GM12891 (cell line): ENCODE measurements around the gene CXCL6.

Experiments
- DNase-seq: peaks from one replicate; pipeline ENCODE4 v3.0.0; 2011; ENCODE audit warnings: low spot score; ENCODE audit not compliant: insufficient read length
- FAIRE-seq: peaks from 2 replicates; lab custom pipeline; 2011; peaks lifted over from hg19 to GRCh38; lab: Jason Lieb, UNC
- PAX5 ChIP-seq: IDR thresholded peaks from 2 replicates; pipeline ENCODE4 v1.6.1; 2011; ENCODE audit warnings: low read length, moderate library complexity, mild to moderate bottlenecking; ENCODE audit not compliant: insufficient read depth, severe bottlenecking
- POLR2A ChIP-seq: IDR thresholded peaks from 2 replicates; pipeline ENCODE4 v1.6.1; 2011; ENCODE audit warnings: low read depth, low read length, control low read depth
- POLR2AphosphoS5 ChIP-seq: IDR thresholded peaks from 2 replicates; pipeline ENCODE4 v1.6.1; 2011; ENCODE audit warnings: low read depth, low read length, control low read depth
- POU2F2 ChIP-seq: IDR thresholded peaks from 2 replicates; pipeline ENCODE4 v1.6.1; 2011; ENCODE audit warnings: low read depth, mild to moderate bottlenecking, control low read depth, low read length, moderate library complexity
- SPI1 ChIP-seq: IDR thresholded peaks from 2 replicates; pipeline ENCODE4 v1.6.1; 2011; ENCODE audit warnings: low read depth, low read length, control low read depth
- TAF1 ChIP-seq: IDR thresholded peaks from 2 replicates; pipeline ENCODE4 v1.6.1; 2011; ENCODE audit warnings: low read depth, low read length, control low read depth

CXCL6 gene

GRCh38 chr4:73850261-73850970, 13.9 kb downstream of the CXCL6 start:
- no peak for DNase-seq
- TF ChIP-seq TAF1 (no peak), SPI1 (no peak), POLR2AphosphoS5 (no peak), PAX5 (no peak), POU2F2 (no peak)
- FAIRE-seq = no peak

- DNase-seq (no peak), FAIRE-seq (no peak)
- TF ChIP-seq POLR2AphosphoS5 (no peak), PAX5 (no peak), POU2F2 (no peak), POLR2A (no peak), TAF1 (no peak), SPI1 (no peak)
Observed at GRCh38 chr4:73851293-73851692, 14.8 kb downstream of the CXCL6 start.

- no peak for DNase-seq
- FAIRE-seq = no peak
- TF ChIP-seq POU2F2 = no peak
Observed at GRCh38 chr4:73852771-73853170, 16.3 kb downstream of the CXCL6 start.

GRCh38 chr4:73853246-73853704, 16.8 kb downstream of the CXCL6 start, which contains the start of gene PF4V1:
PF4V1 (plus strand) TSS chr4:73853296; CDS start chr4:73853363, 67 bp downstream.
- TF ChIP-seq POU2F2 = no peak
- TF ChIP-seq POLR2AphosphoS5 = no peak
- TF ChIP-seq TAF1 = no peak
- no peak for TF ChIP-seq SPI1
- no peak for TF ChIP-seq POLR2A
- TF ChIP-seq PAX5 = no peak
- DNase-seq (no peak), FAIRE-seq (no peak)

DNA sequence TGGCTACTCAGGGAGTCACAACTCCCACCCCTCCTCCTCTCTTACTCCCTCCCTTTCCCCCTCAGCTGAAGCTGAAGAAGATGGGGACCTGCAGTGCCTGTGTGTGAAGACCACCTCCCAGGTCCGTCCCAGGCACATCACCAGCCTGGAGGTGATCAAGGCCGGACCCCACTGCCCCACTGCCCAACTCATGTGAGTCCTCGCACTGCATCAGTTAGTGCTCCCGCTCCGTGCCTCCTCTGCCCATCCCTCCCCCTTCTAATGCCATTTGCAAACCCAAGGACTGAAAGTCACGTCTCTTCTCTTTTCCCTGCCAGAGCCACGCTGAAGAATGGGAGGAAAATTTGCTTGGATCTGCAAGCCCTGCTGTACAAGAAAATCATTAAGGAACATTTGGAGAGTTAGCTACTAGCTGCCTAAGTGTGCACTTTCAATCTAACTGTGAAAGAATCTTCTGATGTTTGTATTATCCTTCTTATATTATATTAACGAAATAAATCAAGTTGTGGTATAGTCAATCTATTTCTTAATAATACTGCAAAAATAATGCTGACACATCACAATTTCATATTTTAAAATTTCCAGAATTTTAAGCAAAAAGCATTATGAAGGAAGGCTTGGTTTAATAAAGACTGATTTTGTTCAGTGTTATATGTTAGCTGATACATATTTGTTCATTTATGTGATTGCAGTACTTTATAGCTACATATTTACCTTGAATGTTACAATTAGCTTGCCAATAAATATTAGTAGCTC, 17.4 kb downstream of the CXCL6 start:
- TF ChIP-seq POU2F2 (no peak), PAX5 (no peak), TAF1 (no peak), POLR2AphosphoS5 (no peak), POLR2A (no peak), SPI1 (no peak)
- no peak for FAIRE-seq
- DNase-seq = no peak

GRCh38 chr4:73855406-73855805, 18.9 kb downstream of the CXCL6 start:
- FAIRE-seq (no peak), DNase-seq (no peak)
- TF ChIP-seq SPI1 (no peak), POLR2AphosphoS5 (no peak), POU2F2 (no peak), POLR2A (no peak), TAF1 (no peak), PAX5 (no peak)

GRCh38 chr4:73856518-73856917, 20.0 kb downstream of the CXCL6 start:
- TF ChIP-seq PAX5 (no peak), SPI1 (no peak), POLR2AphosphoS5 (no peak), POLR2A (no peak), POU2F2 (no peak), TAF1 (no peak)
- DNase-seq (no peak), FAIRE-seq (no peak)

DNA sequence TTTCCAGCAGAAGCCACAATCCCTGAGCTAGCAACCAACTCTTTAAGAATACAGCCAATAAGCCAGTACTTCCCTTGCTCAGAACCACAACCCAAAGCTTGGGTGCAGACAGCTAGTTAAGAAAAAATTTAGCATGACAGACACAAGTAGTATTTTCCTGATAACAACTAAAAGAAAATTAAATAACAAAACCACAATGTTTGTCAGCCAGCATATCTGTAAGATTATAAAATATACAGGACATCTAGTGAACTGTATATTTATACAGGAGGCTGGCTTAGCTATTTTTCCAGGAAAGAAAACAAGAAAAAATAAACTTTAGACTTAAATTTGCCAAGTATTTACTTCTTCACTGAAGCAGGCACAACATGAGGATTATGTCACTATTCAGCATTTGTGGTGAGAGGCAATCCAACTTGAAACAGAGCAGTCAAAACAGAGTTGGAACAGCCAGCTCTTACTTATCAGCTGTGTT, 23.2 kb downstream of the CXCL6 start:
- DNase-seq = no peak
- TF ChIP-seq POLR2AphosphoS5 = no peak
- no peak for TF ChIP-seq PAX5
- no peak for TF ChIP-seq TAF1
- no peak for TF ChIP-seq POU2F2
- TF ChIP-seq POLR2A = no peak
- no peak for TF ChIP-seq SPI1
- FAIRE-seq = no peak

GRCh38 chr4:73860181-73860580, 23.7 kb downstream of the CXCL6 start:
- no peak for DNase-seq
- TF ChIP-seq SPI1 (no peak), PAX5 (no peak), POLR2A (no peak), POU2F2 (no peak), POLR2AphosphoS5 (no peak), TAF1 (no peak)
- FAIRE-seq = no peak

DNA sequence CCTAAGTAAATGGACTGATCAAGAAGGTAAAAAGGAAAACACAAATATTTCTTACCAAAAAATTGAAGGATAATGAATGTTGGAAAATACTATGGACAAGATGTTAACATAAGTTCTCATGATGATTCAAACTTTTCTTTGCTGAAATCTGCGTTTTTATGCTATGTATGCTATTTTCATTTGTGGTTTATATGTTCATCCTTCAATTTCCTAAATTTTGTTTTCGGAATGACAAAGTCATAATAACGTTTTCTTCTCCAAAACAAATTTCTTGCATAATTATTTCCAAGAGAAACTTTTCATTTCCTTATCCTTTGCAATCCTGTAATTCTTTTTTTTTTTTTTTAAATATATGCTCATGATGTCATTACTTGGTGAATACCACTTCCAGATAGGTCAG, 24.4 kb downstream of the CXCL6 start:
- DNase-seq = no peak
- TF ChIP-seq TAF1 = no peak
- TF ChIP-seq SPI1 = no peak
- TF ChIP-seq PAX5 = no peak
- no peak for TF ChIP-seq POU2F2
- TF ChIP-seq POLR2AphosphoS5 = no peak
- TF ChIP-seq POLR2A = no peak
- no peak for FAIRE-seq
